ENCODE data around the gene KCND3. TPM values are rescaled to one million over a fixed set of nuclear protein-coding genes. Genes with fewer than 3 reads are reported as not detected.

Gene KCND3
- total RNA-seq, 4 donors from 2014 or later, result 1.8 to 5.3 (median 4.2) TPM

- no peak overlapping the region for H3K4me3 ChIP-seq (replicated peaks in 1 of 3)
- no peaks in the 10 kb centered on the region for H3K27me3 ChIP-seq
- TF ChIP-seq CTCF (IDR thresholded peaks at IDR 0.05) (no peak), POLR2A (IDR thresholded peaks at IDR 0.05) (no peak)
- H3K9me3 ChIP-seq, result no peaks in the 10 kb centered on the region
- no peak for DNase-seq
- no peaks in the 10 kb centered on the region for H3K4me1 ChIP-seq
- no peak overlapping the region for H3K27ac ChIP-seq
- intact Hi-C loops (cut with DNase I), result no loop called here
- WGBS, 2 donors, result 87 to 95% methylated on average over 3 of the region's 3 CpGs
- no peaks in the 10 kb centered on the region for H3K36me3 ChIP-seq
Observed at GRCh38 chr1:111958075-111958474, 31.4 kb downstream of the KCND3 start.

GRCh38 chr1:111956155-111956771, 33.2 kb downstream of the KCND3 start:
- no peaks in the 10 kb centered on the region for H3K9me3 ChIP-seq
- TF ChIP-seq POLR2A (IDR thresholded peaks at IDR 0.05), result no peak
- no peak for TF ChIP-seq CTCF (IDR thresholded peaks at IDR 0.05)
- intact Hi-C loops (cut with DNase I), result no loop called here
- no peaks in the 10 kb centered on the region for H3K36me3 ChIP-seq
- H3K27ac ChIP-seq, result no peak overlapping the region
- no peak overlapping the region for H3K4me3 ChIP-seq (replicated peaks in 1 of 3)
- no peaks in the 10 kb centered on the region for H3K4me1 ChIP-seq
- no peaks in the 10 kb centered on the region for H3K27me3 ChIP-seq
- peak; percentile 15 to 16 for DNase-seq
- 59 to 67% methylated on average over 13 of the region's 13 CpGs for WGBS, 2 donors

- Histone ChIP-seq H3K9me3 (no peaks in the 10 kb centered on the region), H3K27me3 (no peaks in the 10 kb centered on the region), H3K4me1 (no peaks in the 10 kb centered on the region), H3K27ac (no peak overlapping the region), H3K4me3 (replicated peaks in 1 of 3) (no peak overlapping the region), H3K36me3 (no peaks in the 10 kb centered on the region)
- intact Hi-C loops (cut with DNase I), result no loop called here
- DNase-seq, result peak; percentile 18 to 24
- TF ChIP-seq POLR2A (IDR thresholded peaks at IDR 0.05), result no peak
- no peak for TF ChIP-seq CTCF (IDR thresholded peaks at IDR 0.05)
- 42 to 45% methylated on average over 6 of the region's 6 CpGs for WGBS, 2 donors
Observed at GRCh38 chr1:111955755-111956154, 33.7 kb downstream of the KCND3 start.

GRCh38 chr1:111953797-111954196, 35.7 kb downstream of the KCND3 start:
- H3K4me1 ChIP-seq, result peaks cover 0 to 4% of the 10 kb centered on the region in 2 donors
- intact Hi-C loops (cut with DNase I), result no loop called here
- WGBS, 2 donors, result 76 to 80% methylated on average over 5 of the region's 5 CpGs
- H3K4me3 ChIP-seq (replicated peaks in 1 of 3), result no peak overlapping the region
- TF ChIP-seq POLR2A (IDR thresholded peaks at IDR 0.05) (no peak), CTCF (IDR thresholded peaks at IDR 0.05) (no peak)
- no peak for DNase-seq
- H3K27ac ChIP-seq, result no peak overlapping the region
- H3K9me3 ChIP-seq, result no peaks in the 10 kb centered on the region
- no peaks in the 10 kb centered on the region for H3K27me3 ChIP-seq
- H3K36me3 ChIP-seq, result no peaks in the 10 kb centered on the region

GRCh38 chr1:111952125-111952657, 37.3 kb downstream of the KCND3 start:
- no peak overlapping the region for H3K27ac ChIP-seq
- intact Hi-C loops (cut with DNase I), result no loop called here
- H3K27me3 ChIP-seq, result no peaks in the 10 kb centered on the region
- H3K9me3 ChIP-seq, result no peaks in the 10 kb centered on the region
- no peak for DNase-seq
- TF ChIP-seq POLR2A (IDR thresholded peaks at IDR 0.05) (no peak), CTCF (IDR thresholded peaks at IDR 0.05) (no peak)
- H3K36me3 ChIP-seq, result no peaks in the 10 kb centered on the region
- 59 to 66% methylated on average over 4 of the region's 4 CpGs for WGBS, 2 donors
- peaks cover 0 to 17% of the 10 kb centered on the region in 2 donors for H3K4me1 ChIP-seq
- no peak overlapping the region for H3K4me3 ChIP-seq (replicated peaks in 1 of 3)

Data from thyroid gland (tissue), 4 donors.